Testis (tissue), 2 donors: ENCODE measurements around the gene KLHL4.

Experiments used
- CTCF ChIP-seq, 3 experiments: fragments of 450-650 bp in 2 of 3; fragments of 200-600 bp in 1 of 3; sonication (generic) in 1 of 3; IDR thresholded peaks; one replicate each; pipeline ENCODE4 v1.5.1; 2016 to 2019; ENCODE audit warnings: antibody characterized with exemption in 3 of 3, mild to moderate bottlenecking in 2 of 3, moderate library complexity in 1 of 3
- POLR2A ChIP-seq: fragments of 450-650 bp; IDR thresholded peaks from one replicate; pipeline ENCODE4 v1.6.1; 2017; ENCODE audit warnings: antibody characterized with exemption, mild to moderate bottlenecking, moderate library complexity

- TF ChIP-seq POLR2A (no peak), CTCF (IDR thresholded peaks at IDR 0.05) (no peak)
Observed at GRCh38 chrX:87580862-87581261, 63.3 kb downstream of the KLHL4 start.
